ENCODE data around the gene PDC.

GRCh38 chr1:186463926-186464325, 3.0 kb upstream of the PDC start:
- no peak for TF ChIP-seq CTCF (IDR thresholded peaks at IDR 0.05; ENCODE audit: low read length)
- no peak for TF ChIP-seq EZH2 (IDR thresholded peaks at IDR 0.05; ENCODE audit: borderline replicate concordance, low read length)

Measured in OCI-LY1 (cell line).